ENCODE data around the gene NUP188.
"Not testable (repeated sequence)": the region's sequence is repeated elsewhere in the genome, so short reads cannot be mapped to it uniquely, and the experiment has no call there.

NUP188 gene

DNA sequence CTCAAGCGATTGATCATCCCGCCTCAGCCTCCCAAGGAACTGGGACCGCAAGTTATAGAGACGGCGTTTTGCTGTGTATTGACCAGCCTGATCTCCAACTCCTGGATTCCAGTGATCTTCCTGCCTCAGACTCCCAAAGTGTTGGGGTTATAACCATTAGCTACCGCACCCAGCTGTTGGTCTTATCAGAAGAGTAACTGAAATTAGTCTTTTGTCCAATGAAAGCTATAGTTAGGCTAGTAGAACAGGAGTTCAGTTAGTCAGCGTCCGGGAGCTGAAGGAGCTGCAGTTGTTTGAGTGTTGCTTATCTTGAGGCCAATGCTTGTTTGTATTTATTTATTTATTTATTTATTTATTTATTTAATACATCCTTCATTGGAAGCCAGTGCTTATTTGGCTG, 85.7 kb downstream of the NUP188 start:
- no peak for DNase-seq

GRCh38 chr9:129035838-129036237, 88.3 kb downstream of the NUP188 start:
- DNase-seq, result not testable (repeated sequence)

- peak; percentile 92 to 94 for DNase-seq
These were observed 88.9 kb downstream of the NUP188 start, which contains the start of gene MIGA2 for GRCh38 chr9:129036241-129036922. Gene MIGA2 (plus strand): TSS chr9:129036626. CDS start chr9:129040595, 3,969 bp downstream.

DNA sequence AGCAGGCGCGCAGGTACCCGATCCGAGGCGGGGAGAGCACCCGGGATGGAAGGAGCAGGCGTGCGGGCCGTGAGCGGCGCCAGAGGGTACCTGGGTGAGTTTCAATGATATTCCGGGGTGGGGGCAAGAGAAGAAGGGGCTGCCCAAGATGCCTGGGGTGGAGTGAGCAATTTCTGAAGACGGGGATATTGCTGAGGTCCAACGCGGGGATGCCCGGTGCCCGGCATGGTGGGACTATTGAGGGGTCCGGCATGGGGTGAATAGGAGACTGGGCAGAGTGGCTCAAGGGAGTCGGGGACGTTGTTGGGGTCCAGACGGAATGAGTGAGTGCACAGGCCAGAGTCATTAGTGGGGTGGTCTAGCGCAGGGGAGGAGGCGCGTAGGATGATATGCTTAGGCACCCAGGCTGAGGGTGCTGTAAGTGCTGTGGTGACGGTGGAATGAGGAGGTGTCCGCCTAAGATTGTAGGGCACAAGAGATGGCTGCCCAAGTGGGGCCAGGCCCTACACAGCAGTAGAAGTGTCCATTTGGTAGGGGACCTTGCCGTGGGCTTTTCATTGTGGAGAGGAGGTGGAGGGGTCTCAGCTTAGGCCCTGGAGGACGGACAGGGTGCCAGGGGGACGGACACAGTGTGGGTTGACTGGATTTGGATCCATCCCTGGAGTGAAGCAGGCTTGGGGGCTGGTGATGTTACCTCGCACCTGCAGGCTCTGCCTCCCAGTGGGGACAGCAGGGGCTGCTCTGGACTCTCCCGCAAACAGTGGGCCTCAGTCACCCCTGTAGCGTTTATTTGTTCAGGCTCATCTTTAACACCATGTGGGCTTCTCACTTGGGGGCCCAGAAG, 89.6 kb downstream of the NUP188 start:
- peak in 1 of 2 donors; percentile 22 for DNase-seq

DNA sequence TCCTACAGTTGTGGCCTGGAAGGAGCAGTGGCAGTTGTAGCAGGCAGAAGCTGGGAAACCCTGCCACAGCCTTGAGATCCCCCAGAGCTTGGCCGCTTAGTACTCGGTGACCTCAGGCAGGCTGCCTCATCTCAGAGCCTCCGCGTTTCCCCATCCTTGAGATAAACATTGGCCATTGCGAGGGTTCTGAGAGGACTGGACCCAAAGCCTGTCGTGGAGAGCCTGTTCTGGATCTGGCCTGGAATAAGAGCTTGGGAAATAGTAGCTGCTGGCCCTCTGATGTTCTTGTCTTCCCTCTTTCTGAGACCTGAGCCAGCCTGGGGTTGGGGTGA, 90.2 kb downstream of the NUP188 start:
- no peak for DNase-seq

- DNase-seq, result no peak
These were observed 90.8 kb downstream of the NUP188 start for GRCh38 chr9:129038109-129038852.

GRCh38 chr9:129040113-129040643, 92.7 kb downstream of the NUP188 start:
- no peak for DNase-seq

DNA sequence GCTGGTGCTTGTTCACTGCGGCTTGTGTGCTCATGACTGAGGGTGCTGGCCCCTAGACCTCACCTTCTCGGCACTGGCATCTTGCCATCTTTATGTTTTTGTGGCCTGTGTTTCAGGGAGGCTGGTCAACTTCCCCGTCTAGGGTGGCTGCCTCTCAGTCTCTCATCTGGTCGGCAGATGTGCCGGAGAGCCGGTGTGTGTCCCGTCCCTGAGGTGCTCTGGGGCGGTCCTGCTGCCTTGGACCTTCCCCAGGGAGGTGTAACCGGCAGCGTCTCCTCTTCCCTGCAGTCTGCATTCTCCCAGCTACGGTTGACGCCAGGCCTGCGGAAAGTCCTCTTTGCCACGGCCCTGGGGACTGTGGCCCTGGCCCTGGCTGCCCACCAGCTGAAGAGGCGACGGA, 94.5 kb downstream of the NUP188 start:
- DNase-seq, result no peak

DNA sequence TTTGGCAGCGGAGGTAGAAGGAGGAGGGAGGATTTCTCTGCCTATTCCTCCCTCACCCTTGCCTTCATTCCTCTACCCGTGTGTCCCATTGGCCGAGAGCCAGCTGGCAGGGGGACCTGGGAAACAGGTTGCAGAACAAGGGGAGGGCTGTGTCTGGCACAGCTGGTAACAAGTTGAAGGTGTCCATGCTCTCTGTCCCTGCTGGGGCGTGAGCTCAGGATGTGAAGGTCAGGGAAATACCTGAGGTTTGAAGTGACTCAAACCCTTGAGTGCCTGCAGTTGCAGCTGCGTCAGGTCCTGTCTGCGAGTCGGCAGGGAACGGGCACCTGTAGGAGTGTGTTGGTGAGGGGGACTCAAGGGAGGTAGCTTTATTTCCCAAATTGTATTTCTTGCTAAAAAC, 105.1 kb downstream of the NUP188 start:
- no peak for DNase-seq

DNA sequence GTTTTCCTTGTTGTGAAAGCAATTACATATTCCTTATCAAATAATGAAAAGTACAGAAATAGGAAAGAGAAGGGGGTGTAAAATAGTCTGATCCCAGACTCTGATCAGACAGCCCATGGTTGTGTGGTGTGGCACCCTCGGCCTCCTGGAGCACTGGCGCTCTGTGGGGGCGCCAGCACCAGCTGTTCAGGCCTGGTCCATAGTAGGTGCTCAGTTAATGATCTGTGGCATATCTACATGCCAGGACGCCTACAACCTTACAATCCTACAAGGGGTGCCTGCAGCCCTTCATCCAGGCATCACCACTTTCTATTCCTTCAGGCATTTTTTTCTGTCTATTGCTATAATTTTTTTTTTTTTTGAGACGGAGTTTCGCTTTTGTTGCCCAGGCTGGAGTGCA, 105.5 kb downstream of the NUP188 start:
- no peak for DNase-seq

GRCh38 chr9:129054163-129054851, 106.8 kb downstream of the NUP188 start:
- DNase-seq, result no peak

All from stimulated activated CD4-positive, alpha-beta T cell treated with anti-CD3 and anti-CD28 coated beads, Interleukin-2, amount 100 ng/mL, for 24 hours (primary cell).